ENCODE results near the gene SNX30.

- TF ChIP-seq, protein P1, sequence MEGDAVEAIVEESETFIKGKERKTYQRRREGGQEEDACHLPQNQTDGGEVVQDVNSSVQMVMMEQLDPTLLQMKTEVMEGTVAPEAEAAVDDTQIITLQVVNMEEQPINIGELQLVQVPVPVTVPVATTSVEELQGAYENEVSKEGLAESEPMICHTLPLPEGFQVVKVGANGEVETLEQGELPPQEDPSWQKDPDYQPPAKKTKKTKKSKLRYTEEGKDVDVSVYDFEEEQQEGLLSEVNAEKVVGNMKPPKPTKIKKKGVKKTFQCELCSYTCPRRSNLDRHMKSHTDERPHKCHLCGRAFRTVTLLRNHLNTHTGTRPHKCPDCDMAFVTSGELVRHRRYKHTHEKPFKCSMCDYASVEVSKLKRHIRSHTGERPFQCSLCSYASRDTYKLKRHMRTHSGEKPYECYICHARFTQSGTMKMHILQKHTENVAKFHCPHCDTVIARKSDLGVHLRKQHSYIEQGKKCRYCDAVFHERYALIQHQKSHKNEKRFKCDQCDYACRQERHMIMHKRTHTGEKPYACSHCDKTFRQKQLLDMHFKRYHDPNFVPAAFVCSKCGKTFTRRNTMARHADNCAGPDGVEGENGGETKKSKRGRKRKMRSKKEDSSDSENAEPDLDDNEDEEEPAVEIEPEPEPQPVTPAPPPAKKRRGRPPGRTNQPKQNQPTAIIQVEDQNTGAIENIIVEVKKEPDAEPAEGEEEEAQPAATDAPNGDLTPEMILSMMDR (IDR thresholded peaks at IDR 0.05): no peak
- no peak for TF ChIP-seq EZH2 (IDR thresholded peaks at IDR 0.05; ENCODE audit: borderline replicate concordance, insufficient read depth, low read depth, low read length, poor library complexity, severe bottlenecking)
Measured at GRCh38 chr9:112852741-112853504, 102.4 kb downstream of the SNX30 start.

Measured in B cell (primary cell).